GM12801 (cell line): ENCODE data around the gene IL1R1.

Experiments used
- CTCF ChIP-seq: IDR thresholded peaks from one replicate; pipeline ENCODE4 v1.5.1; 2011; ENCODE audit warnings: control low read depth; ENCODE audit not compliant: insufficient read length; ENCODE audit errors: extremely low read depth

Gene IL1R1

DNA sequence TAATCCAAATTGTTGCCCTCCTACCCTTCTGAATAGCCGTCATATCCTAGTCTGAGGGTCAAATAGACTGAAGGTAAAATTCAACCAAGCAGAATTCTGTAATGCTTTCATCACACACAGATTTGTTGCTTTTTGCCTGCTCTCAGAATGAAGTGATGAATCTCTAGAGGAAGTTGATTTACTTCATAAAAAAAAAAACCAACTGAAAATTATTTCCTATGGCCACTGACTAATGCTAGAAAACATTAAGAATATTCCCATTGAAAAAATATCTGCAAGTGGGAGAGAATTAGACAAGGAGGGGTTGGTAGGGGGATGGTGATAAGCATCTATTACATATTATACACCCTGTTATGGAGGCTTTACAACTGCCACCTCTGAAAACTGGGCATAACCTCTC is 42.0 kb downstream of the IL1R1 start:
- TF ChIP-seq CTCF = no peak

DNA sequence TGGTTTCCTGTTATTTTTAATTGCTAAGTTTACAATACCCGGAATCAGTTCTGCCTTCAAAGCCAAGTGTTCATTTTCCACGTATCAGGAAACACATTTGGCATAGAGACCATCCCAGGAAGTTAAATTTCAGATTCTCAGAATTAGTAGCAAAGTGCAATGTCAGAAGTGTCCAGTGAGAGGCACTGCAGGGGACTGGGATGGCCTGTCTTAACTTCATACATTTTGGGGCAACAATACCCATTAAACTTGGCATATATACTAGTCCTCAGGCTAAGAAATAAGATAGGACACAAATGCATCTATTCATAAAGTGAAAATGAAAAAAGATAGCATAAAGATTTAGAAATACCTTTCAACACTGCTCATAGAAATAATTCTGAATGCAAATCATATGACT is 42.8 kb downstream of the IL1R1 start:
- TF ChIP-seq CTCF = no peak

- no peak for TF ChIP-seq CTCF
Observed at GRCh38 chr2:102186791-102187495, 44.4 kb downstream of the IL1R1 start, which contains the start of gene IL1RL2. Gene IL1RL2 (plus strand): TSS chr2:102187023. CDS start chr2:102187868, 845 bp downstream.

DNA sequence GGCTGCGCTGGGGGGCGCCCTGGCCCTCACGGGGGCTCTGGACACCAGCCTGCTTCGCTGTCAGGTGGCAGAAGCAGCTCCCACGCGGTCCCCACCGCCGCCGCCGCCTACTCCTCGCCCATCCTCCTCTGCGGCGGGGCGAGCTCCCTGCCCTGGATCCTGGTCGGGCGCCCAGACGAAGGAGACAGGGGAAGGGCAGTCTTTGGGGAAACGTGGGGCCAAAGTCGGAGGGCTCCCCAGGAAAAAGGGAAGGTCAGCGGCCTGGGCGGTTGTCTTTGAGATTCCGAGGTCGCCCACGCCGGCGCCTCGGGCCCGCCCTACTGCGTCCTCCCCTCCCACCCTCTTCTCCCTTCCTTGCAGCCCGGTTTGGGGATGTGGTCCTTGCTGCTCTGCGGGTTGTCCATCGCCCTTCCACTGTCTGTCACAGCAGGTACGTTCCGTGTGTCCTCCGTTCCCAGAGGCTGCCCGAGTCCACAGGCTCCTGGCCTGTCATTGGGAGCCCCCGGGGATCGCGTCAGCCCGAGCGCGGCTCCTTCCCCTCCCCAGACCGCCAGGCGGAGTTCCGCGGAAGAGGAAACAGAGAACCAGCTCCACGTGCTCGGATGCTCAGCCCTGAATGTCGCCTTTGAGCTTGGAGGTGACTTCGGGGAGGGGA is 45.1 kb downstream of the IL1R1 start:
- TF ChIP-seq CTCF = no peak

DNA sequence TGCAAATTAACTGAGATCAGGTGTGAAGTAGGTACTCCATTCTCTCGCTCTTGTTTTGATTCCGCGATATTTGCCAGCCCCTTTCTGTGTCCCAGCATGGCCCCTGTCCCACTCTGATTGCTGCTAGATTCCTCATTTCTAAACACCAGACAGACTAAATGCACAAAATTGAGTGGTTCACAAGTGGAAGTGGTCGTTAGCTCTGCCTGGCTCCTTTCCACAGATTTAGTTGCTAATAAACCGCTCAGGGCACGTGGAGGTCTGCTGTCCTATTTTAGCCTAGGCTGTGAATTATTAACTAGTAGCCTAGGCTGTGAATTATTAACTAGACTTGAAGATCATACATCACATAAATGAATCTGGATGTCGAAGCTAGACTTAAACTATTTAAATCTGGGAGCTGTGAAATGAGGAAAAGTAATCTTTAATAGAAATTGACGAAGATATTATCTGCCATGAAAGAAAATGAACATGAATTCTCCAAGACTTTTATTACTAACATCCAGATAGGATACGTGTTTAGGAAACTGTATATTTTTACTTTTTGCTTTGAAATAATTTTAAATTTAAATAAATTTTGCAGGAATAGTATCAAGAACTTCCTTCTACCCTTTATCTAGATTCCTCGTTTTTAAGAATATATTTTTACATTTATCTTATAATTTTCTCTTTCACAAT is 48.0 kb downstream of the IL1R1 start:
- TF ChIP-seq CTCF = no peak

GRCh38 chr2:102191501-102191900 is 49.0 kb downstream of the IL1R1 start:
- no peak for TF ChIP-seq CTCF

GRCh38 chr2:102193074-102193473 is 50.5 kb downstream of the IL1R1 start:
- no peak for TF ChIP-seq CTCF
